Natural killer cell (primary cell): ENCODE data around the gene ARHGEF4. TPM values are rescaled to one million over a fixed set of nuclear protein-coding genes. Genes with fewer than 3 reads are reported as not detected.

ENCODE experiments used
- ATAC-seq, 3 donors: fragments of 150-1000 bp in 2 of 3; fragments of 200-7000 bp in 1 of 3; cut with Tn5 transposase; 1 replicate in 1 of 3; 2 replicates in 2 of 3; pipeline ENCODE4 v1.10.0; 2021; ENCODE audit warnings: mild to moderate bottlenecking in 2 of 3, moderate library complexity in 2 of 3
- DNase-seq, 2 donors: peaks; one replicate each; pipeline versions ENCODE4 v3.0.0 to v3.0.0-alpha.2; 2013 to 2021; ENCODE audit warnings: mixed read lengths in 1 of 2
- H3K27ac ChIP-seq: one replicate; pipeline ENCODE4 v1.5.1; 2013; ENCODE audit warnings: mild to moderate bottlenecking, low read length
- H3K27me3 ChIP-seq: one replicate; pipeline ENCODE4 v1.6.1; 2013; ENCODE audit warnings: low read length; ENCODE audit not compliant: control insufficient read depth, insufficient read depth
- H3K36me3 ChIP-seq: one replicate; pipeline ENCODE4 v1.6.1; 2013; ENCODE audit warnings: low read length; ENCODE audit not compliant: control insufficient read depth, insufficient read depth
- H3K4me1 ChIP-seq: one replicate; pipeline ENCODE4 v1.6.1; 2013; ENCODE audit warnings: low read length; ENCODE audit not compliant: control insufficient read depth, insufficient read depth
- H3K4me3 ChIP-seq: one replicate; pipeline ENCODE4 v1.5.1; 2013; ENCODE audit warnings: low read length
- H3K9me3 ChIP-seq: one replicate; pipeline ENCODE4 v1.6.1; 2013; ENCODE audit warnings: low read length; ENCODE audit not compliant: control insufficient read depth, insufficient read depth
- H3K27ac Mint-ChIP-seq, 2 donors: one replicate each; pipeline ENCODE4 v1.8.0; 2022; ENCODE audit warnings: mild to moderate bottlenecking in 2 of 2, mixed read lengths in 2 of 2, moderate library complexity in 1 of 2
- H3K27me3 Mint-ChIP-seq, 2 donors: one replicate each; pipeline ENCODE4 v1.8.0; 2022; ENCODE audit warnings: low read depth in 2 of 2, mixed read lengths in 2 of 2
- H3K36me3 Mint-ChIP-seq: one replicate; pipeline ENCODE4 v1.8.0; 2022; ENCODE audit warnings: mixed read lengths
- H3K4me1 Mint-ChIP-seq, 2 donors: one replicate each; pipeline ENCODE4 v1.8.0; 2022; ENCODE audit warnings: mixed read lengths in 2 of 2
- H3K4me3 Mint-ChIP-seq: one replicate; pipeline ENCODE4 v1.8.0; 2022; ENCODE audit warnings: mild to moderate bottlenecking, moderate library complexity, mixed read lengths
- H3K9me3 Mint-ChIP-seq, 2 donors: one replicate each; pipeline ENCODE4 v1.8.0; 2022; ENCODE audit warnings: mixed read lengths in 2 of 2
- CTCF ChIP-seq: fragments of 200-600 bp; IDR thresholded peaks from one replicate; pipeline ENCODE4 v1.8.0; 2022; ENCODE audit warnings: antibody characterized with exemption
- WGBS: methylation state at CpG from one replicate; pipeline ENCODE4 v1.1.7; 2013; ENCODE audit warnings: missing lambda C conversion rate; ENCODE audit not compliant: insufficient coverage; 5-methylcytosine and 5-hydroxymethylcytosine counted together
- intact Hi-C: fragments of 100-400 bp; cut with micrococcal nuclease; formaldehyde crosslinking; loops from one replicate; pipeline ENCODE4 v1.14.2; 2022
- total RNA-seq, 4 donors: library from RNA; stranded (reverse); fragments of 120-200 nt in 1 of 4; gene quantifications; one replicate each; pipeline versions ENCODE4 v1.2.3 to v1.2.4, GENCODE V29; 2013 to 2022

ARHGEF4 gene
- total RNA-seq, 3 donors from 2014 or later (not counting 1 experiment from before 2014, with no cell fraction given) = 0.11 TPM; not detected in 2

GRCh38 chr2:131058214-131058843 is 221.6 kb downstream of the ARHGEF4 start:
- Mint-ChIP-seq H3K4me1 (peaks cover 40 to 66% of the 10 kb centered on the region in 2 donors), H3K27me3 (no peaks in the 10 kb centered on the region), H3K36me3 (no peaks in the 10 kb centered on the region), H3K27ac (peak overlapping the region in 1 of 2 donors; percentile 34), H3K9me3 (no peaks in the 10 kb centered on the region), H3K4me3 (no peak overlapping the region)
- Histone ChIP-seq H3K36me3 (peaks cover 36% of the 10 kb centered on the region), H3K27me3 (no peaks in the 10 kb centered on the region), H3K4me1 (peaks cover 5% of the 10 kb centered on the region), H3K27ac (no peak overlapping the region), H3K4me3 (no peak overlapping the region), H3K9me3 (no peaks in the 10 kb centered on the region)
- 91% methylated on average over 8 of the region's 8 CpGs for WGBS
- ATAC-seq (no peak), DNase-seq (no peak)
- intact Hi-C loops = no loop called here
- TF ChIP-seq CTCF = no peak

GRCh38 chr2:131058920-131059319 is 222.2 kb downstream of the ARHGEF4 start:
- Mint-ChIP-seq H3K9me3 (no peaks in the 10 kb centered on the region), H3K27ac (peak overlapping the region in 1 of 2 donors; percentile 34), H3K4me1 (peaks cover 43 to 70% of the 10 kb centered on the region in 2 donors), H3K36me3 (no peaks in the 10 kb centered on the region), H3K4me3 (no peak overlapping the region), H3K27me3 (no peaks in the 10 kb centered on the region)
- Histone ChIP-seq H3K9me3 (no peaks in the 10 kb centered on the region), H3K4me1 (peaks cover 5% of the 10 kb centered on the region), H3K27me3 (no peaks in the 10 kb centered on the region), H3K4me3 (no peak overlapping the region), H3K27ac (no peak overlapping the region), H3K36me3 (peaks cover 31% of the 10 kb centered on the region)
- no peak for TF ChIP-seq CTCF
- intact Hi-C loops = no loop called here
- DNase-seq = no peak
- WGBS = 98% methylated on average over 4 of the region's 4 CpGs
- ATAC-seq = no peak

- H3K27me3 Mint-ChIP-seq = no peaks in the 10 kb centered on the region
- WGBS = 97% methylated on average over 8 of the region's 11 CpGs
- H3K4me1 Mint-ChIP-seq = peaks cover 50 to 66% of the 10 kb centered on the region in 2 donors
- peak overlapping the region; percentile 12 to 21 for H3K27ac Mint-ChIP-seq
- H3K36me3 ChIP-seq = peaks cover 21% of the 10 kb centered on the region
- no peaks in the 10 kb centered on the region for H3K9me3 Mint-ChIP-seq
- H3K9me3 ChIP-seq = no peaks in the 10 kb centered on the region
- no peaks in the 10 kb centered on the region for H3K27me3 ChIP-seq
- no peak for TF ChIP-seq CTCF
- intact Hi-C loops = no loop called here
- peaks cover 5% of the 10 kb centered on the region for H3K4me1 ChIP-seq
- peaks cover 10% of the 10 kb centered on the region for H3K36me3 Mint-ChIP-seq
- H3K27ac ChIP-seq = no peak overlapping the region
- H3K4me3 Mint-ChIP-seq = no peak overlapping the region
- no peak for ATAC-seq
- no peak for DNase-seq
- no peak overlapping the region for H3K4me3 ChIP-seq
Observed at GRCh38 chr2:131063501-131064283, 227.0 kb downstream of the ARHGEF4 start.
